HFFc6 (cell line): ENCODE data around the gene MEIS1. TPM values are rescaled to one million over a fixed set of nuclear protein-coding genes. Genes with fewer than 3 reads are reported as not detected.

Experiments
- DNase-seq: peaks from one replicate; pipeline ENCODE4 v3.0.0-alpha.2; 2018
- H3K27ac Mint-ChIP-seq: 2 replicates; pipeline ENCODE4 v1.8.0; 2020; ENCODE audit warnings: mild to moderate bottlenecking, mixed read lengths
- H3K27me3 Mint-ChIP-seq: 2 replicates; pipeline ENCODE4 v1.8.0; 2021; ENCODE audit warnings: mild to moderate bottlenecking, moderate library complexity, mixed read lengths; ENCODE audit not compliant: insufficient read depth
- H3K36me3 Mint-ChIP-seq: 2 replicates; pipeline ENCODE4 v1.8.0; 2021; ENCODE audit warnings: low read depth, mixed read lengths
- H3K4me1 Mint-ChIP-seq: 2 replicates; pipeline ENCODE4 v1.8.0; 2020; ENCODE audit warnings: low read depth, mixed read lengths
- H3K4me3 Mint-ChIP-seq: 2 replicates; pipeline ENCODE4 v1.8.0; 2020; ENCODE audit warnings: mild to moderate bottlenecking, moderate library complexity, mixed read lengths
- H3K9me3 Mint-ChIP-seq: 2 replicates; pipeline ENCODE4 v1.8.0; 2020; ENCODE audit warnings: mild to moderate bottlenecking, mixed read lengths
- total RNA-seq, 6 experiments: library from RNA; stranded (reverse); fragmentation: NEBNext Ultra II Directional; extraction: Animal tissue kit (Norgen Biotek cat#: 25700); gene quantifications; 2 replicates in 1 of 6; 3 replicates in 5 of 6; pipeline ENCODE4 v1.2.3, GENCODE V29; 2021
- TF ChIP-seq, protein P1 (sequence below): fragments of 200-600 bp; sonication (generic); IDR thresholded peaks from 2 replicates; pipeline ENCODE4 v1.5.0; 2021; ENCODE audit warnings: antibody characterized with exemption, mild to moderate bottlenecking

Gene MEIS1
- total RNA-seq, 6 experiments from 2014 or later, result 69.1 to 85.4 (median 74.1) TPM

DNA sequence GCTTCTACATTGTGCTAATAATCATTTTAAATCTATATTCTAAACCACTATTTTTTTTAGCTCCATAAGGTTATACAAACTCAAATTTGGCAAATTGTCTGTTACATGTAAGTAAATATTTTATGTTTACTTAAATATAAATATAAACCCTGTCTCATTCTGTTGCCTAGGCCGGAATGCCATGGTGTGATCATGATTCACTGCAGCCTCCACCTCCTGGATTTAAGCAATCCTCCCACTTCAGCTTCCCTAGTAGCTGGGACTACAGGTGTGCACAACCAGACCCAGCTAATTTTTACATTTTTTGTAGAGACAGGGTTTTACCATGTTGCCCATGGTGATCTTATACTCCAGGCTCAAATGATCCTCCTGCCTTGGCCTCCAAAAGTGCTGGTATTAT, 124.7 kb downstream of the MEIS1 start:
- Mint-ChIP-seq H3K36me3 (peaks cover 47% of the 10 kb centered on the region), H3K9me3 (no peaks in the 10 kb centered on the region), H3K27me3 (peaks cover 2% of the 10 kb centered on the region), H3K4me1 (peaks cover 65% of the 10 kb centered on the region), H3K4me3 (no peak overlapping the region), H3K27ac (no peak overlapping the region)
- no peak for DNase-seq
- TF ChIP-seq, protein P1, sequence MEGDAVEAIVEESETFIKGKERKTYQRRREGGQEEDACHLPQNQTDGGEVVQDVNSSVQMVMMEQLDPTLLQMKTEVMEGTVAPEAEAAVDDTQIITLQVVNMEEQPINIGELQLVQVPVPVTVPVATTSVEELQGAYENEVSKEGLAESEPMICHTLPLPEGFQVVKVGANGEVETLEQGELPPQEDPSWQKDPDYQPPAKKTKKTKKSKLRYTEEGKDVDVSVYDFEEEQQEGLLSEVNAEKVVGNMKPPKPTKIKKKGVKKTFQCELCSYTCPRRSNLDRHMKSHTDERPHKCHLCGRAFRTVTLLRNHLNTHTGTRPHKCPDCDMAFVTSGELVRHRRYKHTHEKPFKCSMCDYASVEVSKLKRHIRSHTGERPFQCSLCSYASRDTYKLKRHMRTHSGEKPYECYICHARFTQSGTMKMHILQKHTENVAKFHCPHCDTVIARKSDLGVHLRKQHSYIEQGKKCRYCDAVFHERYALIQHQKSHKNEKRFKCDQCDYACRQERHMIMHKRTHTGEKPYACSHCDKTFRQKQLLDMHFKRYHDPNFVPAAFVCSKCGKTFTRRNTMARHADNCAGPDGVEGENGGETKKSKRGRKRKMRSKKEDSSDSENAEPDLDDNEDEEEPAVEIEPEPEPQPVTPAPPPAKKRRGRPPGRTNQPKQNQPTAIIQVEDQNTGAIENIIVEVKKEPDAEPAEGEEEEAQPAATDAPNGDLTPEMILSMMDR, result no peak

DNA sequence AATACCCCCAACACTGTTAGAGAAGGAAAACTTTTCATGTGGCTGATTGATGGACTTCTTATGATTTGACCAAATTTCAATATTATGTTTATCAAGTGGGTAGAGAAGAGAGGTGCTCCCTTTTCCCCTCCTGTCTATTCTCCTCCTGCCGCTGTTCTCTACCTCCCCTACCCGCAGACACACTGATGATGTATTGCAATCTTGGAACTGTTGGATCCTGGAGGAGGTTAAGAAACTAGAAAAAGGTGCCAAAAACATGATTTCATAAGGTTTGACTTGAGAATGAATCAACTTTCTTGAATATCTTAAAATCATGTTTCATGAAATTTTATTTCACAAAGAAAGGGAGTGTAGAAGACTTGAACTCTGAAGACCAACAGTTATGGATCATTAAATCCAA, 125.8 kb downstream of the MEIS1 start:
- TF ChIP-seq, protein P1, result no peak
- Mint-ChIP-seq H3K27ac (peak overlapping the region; percentile 47; the same call in 1 of the 2 replicates), H3K4me3 (no peak overlapping the region), H3K27me3 (peaks cover 2% of the 10 kb centered on the region), H3K36me3 (peaks cover 45% of the 10 kb centered on the region), H3K4me1 (peaks cover 65% of the 10 kb centered on the region), H3K9me3 (no peaks in the 10 kb centered on the region)
- no peak for DNase-seq

DNA sequence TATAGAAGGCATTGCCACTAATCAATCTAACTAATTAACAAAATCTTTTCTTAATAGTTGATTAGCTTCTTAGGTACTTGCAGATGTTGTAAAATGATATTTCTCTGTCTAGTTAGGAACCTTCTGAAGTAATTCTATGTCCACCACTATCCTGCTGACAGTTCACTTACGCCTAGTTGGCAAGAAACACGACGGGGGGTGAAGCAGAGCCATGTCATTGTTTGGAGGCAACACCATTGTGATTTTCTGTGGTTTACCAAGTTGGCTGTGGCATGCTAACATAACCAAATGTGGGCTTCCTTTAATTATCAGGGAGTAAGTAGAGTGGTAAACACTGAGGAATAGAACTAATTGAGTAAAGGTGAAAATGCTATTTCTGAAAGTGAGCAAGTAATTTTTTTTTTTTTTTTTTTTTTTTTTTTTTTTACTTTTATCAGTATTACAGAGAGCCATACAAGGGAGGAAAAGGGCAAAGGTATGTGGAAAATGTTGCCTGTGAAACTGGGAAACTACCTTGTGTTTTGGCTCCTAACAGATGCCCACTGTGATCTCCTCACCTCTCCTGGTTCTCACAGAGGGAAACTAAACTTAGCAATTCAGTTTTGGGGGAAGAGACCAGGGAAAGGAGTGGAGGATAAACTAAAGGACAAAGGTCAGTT, 126.8 kb downstream of the MEIS1 start:
- peak overlapping the region; percentile 37 for H3K4me3 Mint-ChIP-seq
- TF ChIP-seq, protein P1, result no peak
- H3K4me1 Mint-ChIP-seq, result peaks cover 66% of the 10 kb centered on the region
- H3K27ac Mint-ChIP-seq, result peak overlapping the region; percentile 62
- H3K36me3 Mint-ChIP-seq, result peaks cover 37% of the 10 kb centered on the region
- H3K27me3 Mint-ChIP-seq, result peaks cover 2% of the 10 kb centered on the region
- no peaks in the 10 kb centered on the region for H3K9me3 Mint-ChIP-seq
- no peak for DNase-seq

DNA sequence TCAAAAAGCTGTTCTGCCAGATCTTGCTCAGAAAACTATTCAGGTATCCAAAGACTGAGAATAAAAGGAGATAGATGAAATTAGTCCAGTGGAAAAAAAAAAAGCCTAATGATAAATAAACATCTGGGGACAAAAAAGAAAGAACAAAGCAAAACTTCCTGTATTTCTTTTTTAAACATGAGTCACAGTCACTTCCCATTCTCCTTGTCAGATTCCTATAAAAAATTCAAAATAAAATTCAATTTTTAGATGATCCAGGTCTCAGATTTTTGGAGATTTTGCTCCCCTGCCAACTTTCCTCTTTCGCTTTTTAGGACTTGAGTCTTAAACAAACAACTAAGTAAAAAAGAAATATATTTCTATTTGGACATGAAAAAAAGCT, 127.4 kb downstream of the MEIS1 start:
- peak overlapping the region; percentile 37 for H3K4me3 Mint-ChIP-seq
- TF ChIP-seq, protein P1, result no peak
- peaks cover 39% of the 10 kb centered on the region for H3K36me3 Mint-ChIP-seq
- peak overlapping the region; percentile 62 for H3K27ac Mint-ChIP-seq
- peaks cover 2% of the 10 kb centered on the region for H3K27me3 Mint-ChIP-seq
- no peak for DNase-seq
- peaks cover 72% of the 10 kb centered on the region for H3K4me1 Mint-ChIP-seq
- H3K9me3 Mint-ChIP-seq, result no peaks in the 10 kb centered on the region

DNA sequence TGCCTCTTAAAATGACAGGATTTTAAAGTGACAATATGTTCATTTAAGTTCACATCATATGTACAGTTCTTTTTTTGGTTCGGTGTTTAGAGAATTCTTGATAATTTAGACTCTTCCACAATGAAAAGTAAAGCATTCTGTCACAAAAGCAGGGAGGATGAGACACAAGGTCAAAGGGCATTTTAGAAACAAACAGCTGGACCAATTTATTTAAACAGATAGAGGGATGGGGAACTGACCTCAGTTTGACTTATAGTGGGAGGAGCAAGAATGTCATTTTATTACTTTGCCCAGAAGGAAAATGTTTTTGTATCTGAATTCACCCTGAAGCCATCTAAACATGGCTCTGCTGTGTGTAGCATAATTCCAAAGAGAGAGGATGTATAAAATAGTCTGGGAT, 128.5 kb downstream of the MEIS1 start:
- peaks cover 42% of the 10 kb centered on the region for H3K36me3 Mint-ChIP-seq

More for the DNA sequence above, 128.5 kb downstream of the MEIS1 start:
- peaks cover 2% of the 10 kb centered on the region for H3K27me3 Mint-ChIP-seq
- peaks cover 77% of the 10 kb centered on the region for H3K4me1 Mint-ChIP-seq
- TF ChIP-seq, protein P1, result no peak
- H3K4me3 Mint-ChIP-seq, result no peak overlapping the region
- DNase-seq, result no peak
- peak overlapping the region; percentile 2; the same call in 1 of the 2 replicates for H3K27ac Mint-ChIP-seq
- H3K9me3 Mint-ChIP-seq, result no peaks in the 10 kb centered on the region
